ENCODE data around the gene F10. TPM values are rescaled to one million over a fixed set of nuclear protein-coding genes. Genes with fewer than 3 reads are reported as not detected.

Gene F10
- total RNA-seq, 1 experiment from 2014 or later = not detected

GRCh38 chr13:113164492-113164891 is 41.9 kb downstream of the F10 start:
- no peak for DNase-seq (ENCODE audit: unreplicated experiment)
- Mint-ChIP-seq H3K4me1 (ENCODE audit: insufficient read depth, unreplicated experiment) (no peaks in the 10 kb centered on the region), H3K9me3 (ENCODE audit: unreplicated experiment) (peaks cover 18% of the 10 kb centered on the region), H3K4me3 (ENCODE audit: unreplicated experiment) (no peak overlapping the region), H3K27me3 (ENCODE audit: insufficient read depth, unreplicated experiment) (peaks cover 23% of the 10 kb centered on the region), H3K36me3 (ENCODE audit: insufficient read depth, unreplicated experiment) (peaks cover 12% of the 10 kb centered on the region), H3K27ac (ENCODE audit: low read depth, unreplicated experiment) (no peak overlapping the region)
- BruUV-seq (replicated peaks) = no TSS peak
- intact Hi-C loops (cut with micrococcal nuclease) = no loop called here
- ChIA-PET POLR2A (no interaction called here), CTCF (interaction anchor here (0.7 kb wide), 1 partner anchor 20 kb away, joined by 6 read pairs; no protein-coding TSS in a partner anchor)
- no peak for TF ChIP-seq CTCF (IDR thresholded peaks at IDR 0.05; ENCODE audit: unreplicated experiment)

- DNase-seq (ENCODE audit: unreplicated experiment) = no peak
- TF ChIP-seq CTCF (IDR thresholded peaks at IDR 0.05; ENCODE audit: unreplicated experiment) = no peak
- H3K4me3 Mint-ChIP-seq (ENCODE audit: unreplicated experiment) = no peak overlapping the region
- CTCF ChIA-PET = interaction anchor here (0.6 to 0.9 kb wide), 2 partner anchors 13 to 132 kb away, joined by 3 to 4 read pairs; no protein-coding TSS in a partner anchor
- POLR2A ChIA-PET = no interaction called here
- H3K9me3 Mint-ChIP-seq (ENCODE audit: unreplicated experiment) = peaks cover 18% of the 10 kb centered on the region
- intact Hi-C loops (cut with micrococcal nuclease) = no loop called here
- BruUV-seq (replicated peaks) = no TSS peak
- H3K4me1 Mint-ChIP-seq (ENCODE audit: insufficient read depth, unreplicated experiment) = no peaks in the 10 kb centered on the region
- H3K36me3 Mint-ChIP-seq (ENCODE audit: insufficient read depth, unreplicated experiment) = peaks cover 21% of the 10 kb centered on the region
- peaks cover 17% of the 10 kb centered on the region for H3K27me3 Mint-ChIP-seq (ENCODE audit: insufficient read depth, unreplicated experiment)
- no peak overlapping the region for H3K27ac Mint-ChIP-seq (ENCODE audit: low read depth, unreplicated experiment)
Measured at GRCh38 chr13:113166266-113166665, 43.7 kb downstream of the F10 start.

- H3K27ac Mint-ChIP-seq (ENCODE audit: low read depth, unreplicated experiment) = no peak overlapping the region
- peaks cover 18% of the 10 kb centered on the region for H3K9me3 Mint-ChIP-seq (ENCODE audit: unreplicated experiment)
- no TSS peak for BruUV-seq (replicated peaks)
- ChIA-PET CTCF (interaction anchor here (0.6 to 0.9 kb wide), 2 partner anchors 13 to 132 kb away, joined by 3 to 4 read pairs; no protein-coding TSS in a partner anchor), POLR2A (no interaction called here)
- no peaks in the 10 kb centered on the region for H3K4me1 Mint-ChIP-seq (ENCODE audit: insufficient read depth, unreplicated experiment)
- no peak for TF ChIP-seq CTCF (IDR thresholded peaks at IDR 0.05; ENCODE audit: unreplicated experiment)
- no peak overlapping the region for H3K4me3 Mint-ChIP-seq (ENCODE audit: unreplicated experiment)
- intact Hi-C loops (cut with micrococcal nuclease) = no loop called here
- peaks cover 13% of the 10 kb centered on the region for H3K27me3 Mint-ChIP-seq (ENCODE audit: insufficient read depth, unreplicated experiment)
- peaks cover 25% of the 10 kb centered on the region for H3K36me3 Mint-ChIP-seq (ENCODE audit: insufficient read depth, unreplicated experiment)
- no peak for DNase-seq (ENCODE audit: unreplicated experiment)
Measured at GRCh38 chr13:113166681-113167080, 44.1 kb downstream of the F10 start.

GRCh38 chr13:113167155-113167554 is 44.6 kb downstream of the F10 start:
- H3K9me3 Mint-ChIP-seq (ENCODE audit: unreplicated experiment) = peaks cover 18% of the 10 kb centered on the region
- no peak overlapping the region for H3K27ac Mint-ChIP-seq (ENCODE audit: low read depth, unreplicated experiment)
- no peak overlapping the region for H3K4me3 Mint-ChIP-seq (ENCODE audit: unreplicated experiment)
- CTCF ChIA-PET = no interaction called here
- DNase-seq (ENCODE audit: unreplicated experiment) = no peak
- H3K27me3 Mint-ChIP-seq (ENCODE audit: insufficient read depth, unreplicated experiment) = peaks cover 12% of the 10 kb centered on the region
- no TSS peak for BruUV-seq (replicated peaks)
- intact Hi-C loops (cut with micrococcal nuclease) = no loop called here
- no peak for TF ChIP-seq CTCF (IDR thresholded peaks at IDR 0.05; ENCODE audit: unreplicated experiment)
- POLR2A ChIA-PET = no interaction called here
- no peaks in the 10 kb centered on the region for H3K4me1 Mint-ChIP-seq (ENCODE audit: insufficient read depth, unreplicated experiment)
- peaks cover 30% of the 10 kb centered on the region for H3K36me3 Mint-ChIP-seq (ENCODE audit: insufficient read depth, unreplicated experiment)
